ENCODE measurements around the gene TENM3.

The TENM3 gene

GRCh38 chr4:182736207-182736606 is 493.0 kb downstream of the TENM3 start:
- DNase-seq (ENCODE audit: low read depth in 2 of 2): no peak

- no peak for DNase-seq (ENCODE audit: low read depth in 2 of 2)
Measured at GRCh38 chr4:182738283-182739047, 495.3 kb downstream of the TENM3 start.

DNA sequence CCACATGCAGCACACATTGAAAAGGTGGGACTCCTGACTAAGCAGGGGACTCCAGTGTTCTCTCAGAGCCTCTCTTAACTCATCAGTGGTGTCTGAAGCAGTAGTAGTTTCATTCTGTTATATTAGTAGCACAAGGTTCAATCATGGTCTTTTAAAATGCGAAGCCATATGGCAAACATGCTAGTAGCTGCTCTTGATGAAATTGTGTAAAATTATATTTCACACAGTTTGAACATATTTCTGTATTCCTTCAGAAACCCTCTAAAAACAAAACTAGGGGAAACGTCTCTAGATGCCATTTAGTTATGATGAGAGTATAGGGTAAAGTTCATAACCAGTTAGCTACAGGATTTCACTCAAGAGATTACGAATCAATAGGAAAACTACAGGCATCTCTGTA is 497.1 kb downstream of the TENM3 start:
- no peak for DNase-seq (ENCODE audit: low read depth in 2 of 2)

DNA sequence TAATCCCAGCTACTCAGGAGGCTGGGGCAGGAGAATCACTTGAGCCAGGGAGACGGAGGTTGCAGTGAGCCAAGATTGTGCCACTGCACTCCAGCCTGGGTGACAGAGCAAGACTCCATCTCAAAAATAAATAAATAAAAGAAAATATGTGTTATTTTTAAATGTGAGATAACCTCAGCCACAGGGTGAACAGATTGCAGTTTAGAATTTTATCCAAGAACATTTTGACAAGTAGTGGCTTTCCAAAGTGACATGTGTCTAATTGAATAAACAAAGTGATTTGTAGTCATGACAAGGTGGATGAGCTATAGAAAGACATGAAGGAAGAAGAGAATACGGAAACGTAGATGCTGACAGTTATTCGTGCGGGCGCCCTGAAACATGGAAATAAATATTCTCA is 497.9 kb downstream of the TENM3 start:
- DNase-seq (ENCODE audit: low read depth in 2 of 2): no peak

DNA sequence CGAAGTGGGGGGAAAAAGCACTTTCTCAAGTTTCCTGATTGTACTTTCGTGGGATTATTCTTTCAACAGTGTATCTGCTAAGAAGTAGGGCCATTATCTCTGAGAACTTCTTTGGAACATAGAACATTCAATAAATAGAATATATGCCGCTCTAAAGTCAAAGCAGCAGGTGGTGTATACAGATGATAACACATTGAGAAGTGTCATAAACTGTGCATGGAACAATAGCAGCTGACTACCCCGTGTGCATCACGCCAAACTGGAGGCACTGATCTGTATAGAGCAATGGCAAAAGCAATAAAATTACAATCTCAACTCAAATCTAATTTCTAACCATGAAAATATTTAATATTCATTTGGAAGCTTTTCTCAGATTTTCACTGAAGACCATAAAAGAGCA is 498.7 kb downstream of the TENM3 start:
- DNase-seq (ENCODE audit: low read depth in 2 of 2): no peak

DNA sequence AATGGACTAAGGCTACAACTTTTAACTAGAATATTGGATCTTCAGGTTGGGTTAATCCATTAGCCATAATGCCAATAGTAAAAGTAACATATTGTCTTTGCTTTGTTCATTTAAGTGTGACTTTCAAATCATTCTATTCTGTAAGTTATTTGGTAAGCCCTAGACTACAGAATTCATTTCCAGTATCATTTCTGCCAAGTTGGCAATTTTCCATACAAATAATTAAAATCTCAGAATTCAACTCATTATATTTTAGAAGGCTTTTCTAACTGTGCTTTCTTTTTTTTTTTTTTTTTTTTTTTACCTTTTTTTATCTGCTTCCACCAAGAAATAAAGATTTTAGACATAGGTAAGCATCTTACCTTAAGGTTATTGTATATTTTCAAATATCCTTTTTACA is 500.6 kb downstream of the TENM3 start:
- DNase-seq (ENCODE audit: low read depth in 2 of 2): no peak

- no peak for DNase-seq (ENCODE audit: low read depth in 2 of 2)
Measured at GRCh38 chr4:182745237-182745636, 502.0 kb downstream of the TENM3 start.

DNA sequence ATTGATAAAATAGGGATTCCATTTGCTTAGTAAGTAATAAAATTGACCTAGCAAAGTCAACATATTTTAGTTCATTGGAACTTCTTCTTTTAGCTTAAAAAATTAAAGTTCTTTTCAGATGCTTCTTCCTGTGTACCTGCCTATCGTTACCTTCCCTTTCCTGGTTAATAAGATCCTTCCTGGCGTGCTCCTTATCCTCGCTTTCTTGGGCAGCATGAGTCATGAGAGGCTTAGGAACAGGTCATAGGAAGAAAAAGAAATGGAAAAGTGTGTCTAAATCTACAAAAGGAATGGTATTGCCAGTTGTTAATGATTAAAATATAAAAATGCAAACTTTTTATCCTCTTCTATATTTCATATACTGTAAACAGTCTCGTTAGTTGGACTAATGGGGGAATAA is 503.7 kb downstream of the TENM3 start:
- DNase-seq (ENCODE audit: low read depth in 2 of 2): no peak

DNA sequence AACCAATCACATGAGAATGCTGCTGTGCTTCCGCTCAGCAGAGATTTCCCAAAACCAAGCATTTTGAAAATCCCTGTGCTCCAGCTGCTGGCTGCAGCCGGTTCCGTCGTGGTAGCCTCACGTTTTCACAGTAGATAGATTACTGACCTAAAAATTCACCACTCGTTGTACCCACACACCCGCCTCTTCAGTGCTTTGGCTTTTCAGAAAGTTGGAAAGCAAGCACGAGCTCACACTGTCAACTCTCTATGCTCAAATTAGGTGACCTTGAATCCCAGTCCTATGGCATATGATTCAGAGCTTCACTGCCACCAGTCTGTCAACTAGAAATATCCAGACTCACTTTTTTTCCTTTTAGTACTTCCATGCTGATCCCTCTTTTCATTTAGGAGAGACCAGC is 505.1 kb downstream of the TENM3 start:
- no peak for DNase-seq (ENCODE audit: low read depth in 2 of 2)

DNA sequence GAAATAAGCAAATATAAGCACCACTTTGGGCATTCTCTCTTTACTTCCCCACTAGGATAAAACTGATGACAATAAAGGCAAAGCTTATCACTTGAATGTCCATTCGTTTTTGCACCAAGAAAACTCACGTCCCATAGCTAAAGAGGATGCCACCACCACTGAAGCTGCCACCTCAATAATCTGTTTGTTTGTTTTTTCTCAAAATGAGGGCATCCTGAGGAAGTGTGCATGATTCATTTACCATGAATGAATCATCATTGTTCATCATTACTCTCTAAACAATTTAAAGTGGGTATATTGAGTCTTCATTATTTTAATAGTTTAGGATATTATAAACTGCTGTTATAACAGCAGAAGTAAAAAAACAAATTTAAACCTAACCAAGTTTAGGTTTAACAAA is 505.7 kb downstream of the TENM3 start:
- DNase-seq (ENCODE audit: low read depth in 2 of 2): no peak

DNA sequence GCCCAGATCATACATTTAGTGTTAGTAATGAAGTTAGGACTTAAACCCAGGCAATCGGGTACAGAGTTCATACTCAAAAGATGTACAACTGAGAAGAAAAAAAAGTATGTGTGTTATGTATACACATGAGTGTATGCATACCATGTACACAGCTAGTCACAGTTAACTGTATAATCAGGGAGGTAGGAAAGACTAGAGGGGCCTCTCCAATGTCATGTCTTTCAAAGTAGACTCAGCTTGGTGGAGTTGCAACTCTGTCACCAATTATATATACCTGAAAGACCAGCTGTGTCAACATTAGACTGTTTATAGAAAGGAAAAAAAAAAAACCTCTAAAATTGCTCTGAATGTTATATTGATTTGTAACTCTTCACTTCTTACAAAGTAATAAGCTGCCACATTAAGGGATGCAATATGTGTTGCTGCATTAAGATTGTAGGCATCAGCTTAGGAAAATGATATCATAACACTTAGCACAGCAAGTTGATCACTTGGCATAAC is 506.5 kb downstream of the TENM3 start:
- DNase-seq (ENCODE audit: low read depth in 2 of 2): no peak

DNA sequence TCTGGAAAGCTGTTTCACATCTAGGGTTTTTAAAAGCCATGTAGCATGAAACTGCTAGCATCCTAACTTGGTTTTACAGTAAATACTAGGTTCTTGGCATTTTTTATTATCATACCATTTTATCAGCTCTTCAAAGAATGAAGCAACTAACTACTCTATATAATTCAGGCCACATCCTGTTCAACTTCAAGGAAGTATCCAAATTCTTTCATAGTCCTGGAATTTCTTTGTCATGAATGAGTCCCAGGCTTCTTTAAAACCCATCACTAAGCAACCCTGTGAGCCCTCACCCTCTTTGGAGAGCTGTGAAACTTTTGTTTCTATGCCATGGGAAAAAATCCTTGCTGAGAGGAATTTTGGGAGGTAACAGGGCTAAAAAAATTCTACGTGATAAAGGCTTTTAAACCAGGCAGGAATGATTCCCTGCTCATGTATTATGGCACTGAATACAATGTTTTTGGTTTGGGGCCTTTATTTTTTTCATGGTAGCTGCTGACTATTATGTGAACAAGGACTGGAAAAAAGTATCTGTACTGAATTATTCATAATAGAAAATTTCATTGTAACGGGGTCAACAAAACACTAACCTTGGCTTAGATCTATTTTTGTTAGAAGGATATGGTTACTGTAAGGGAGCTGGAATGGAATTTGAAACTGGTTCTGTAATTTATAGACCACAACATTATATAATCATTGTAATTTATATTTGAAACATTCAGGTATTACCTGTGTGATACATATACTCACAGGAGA is 509.1 kb downstream of the TENM3 start:
- no peak for DNase-seq (ENCODE audit: low read depth in 2 of 2)

DNA sequence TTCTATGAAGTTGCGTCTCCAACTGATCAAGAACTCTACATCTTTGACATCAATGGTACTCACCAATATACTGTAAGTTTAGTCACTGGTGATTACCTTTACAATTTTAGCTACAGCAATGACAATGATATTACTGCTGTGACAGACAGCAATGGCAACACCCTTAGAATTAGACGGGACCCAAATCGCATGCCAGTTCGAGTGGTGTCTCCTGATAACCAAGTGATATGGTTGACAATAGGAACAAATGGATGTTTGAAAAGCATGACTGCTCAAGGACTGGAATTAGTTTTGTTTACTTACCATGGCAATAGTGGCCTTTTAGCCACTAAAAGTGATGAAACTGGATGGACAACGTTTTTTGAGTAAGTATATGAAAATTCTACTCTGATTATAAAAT is 511.7 kb downstream of the TENM3 start:
- no peak for DNase-seq (ENCODE audit: low read depth in 2 of 2)

DNA sequence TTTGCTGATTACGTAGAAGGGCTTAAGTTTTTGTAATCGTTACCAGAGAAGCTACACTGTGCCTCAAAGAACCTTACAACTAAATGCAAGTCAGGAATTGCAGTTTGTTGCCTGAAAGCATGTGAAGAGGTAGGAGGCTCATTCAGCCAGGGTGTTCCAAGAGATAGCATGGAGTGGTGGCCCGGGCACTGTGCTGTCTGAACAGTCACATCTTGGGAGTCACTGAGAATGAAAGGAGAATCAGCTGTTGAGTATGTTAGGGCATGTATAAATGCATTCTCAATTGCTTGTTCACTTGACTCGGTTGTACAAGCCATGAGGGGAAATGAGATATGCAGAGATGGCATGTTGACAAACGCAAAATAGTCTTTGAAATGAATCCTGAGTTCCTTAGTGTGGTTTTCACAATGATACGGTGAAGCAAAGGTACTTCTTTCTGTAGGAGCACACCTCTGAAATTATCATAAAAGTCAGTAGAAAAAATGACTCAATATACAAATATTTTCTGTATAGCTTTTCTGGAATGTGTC is 513.0 kb downstream of the TENM3 start:
- no peak for DNase-seq (ENCODE audit: low read depth in 2 of 2)

DNA sequence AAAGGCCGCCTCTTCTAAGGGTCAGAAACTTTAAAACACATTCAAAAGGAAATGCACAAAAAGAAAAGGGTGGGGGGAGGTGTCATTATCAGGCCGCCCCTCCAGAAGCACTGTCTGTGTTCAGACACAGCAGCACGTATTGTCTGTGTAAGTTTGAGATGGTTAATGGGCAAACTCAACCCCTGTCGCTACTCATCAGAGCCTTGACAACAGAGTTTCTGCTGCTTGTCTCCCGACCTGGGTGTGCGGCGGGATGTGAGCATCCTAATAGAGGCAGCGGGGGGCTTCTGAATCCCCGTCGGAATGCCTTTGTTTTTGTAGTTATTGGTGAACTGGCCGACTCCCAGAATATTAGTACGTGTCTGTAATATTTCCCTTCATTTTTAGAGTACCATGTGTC is 515.1 kb downstream of the TENM3 start:
- no peak for DNase-seq (ENCODE audit: low read depth in 2 of 2)

- no peak for DNase-seq (ENCODE audit: low read depth in 2 of 2)
Measured at GRCh38 chr4:182760551-182761043, 517.4 kb downstream of the TENM3 start.

- DNase-seq (ENCODE audit: low read depth in 2 of 2): no peak
Measured at GRCh38 chr4:182764137-182764536, 520.9 kb downstream of the TENM3 start.

GRCh38 chr4:182764642-182765041 is 521.4 kb downstream of the TENM3 start:
- no peak for DNase-seq (ENCODE audit: low read depth in 2 of 2)

- no peak for DNase-seq (ENCODE audit: low read depth in 2 of 2)
Measured at GRCh38 chr4:182765987-182766856, 523.0 kb downstream of the TENM3 start.

DNA sequence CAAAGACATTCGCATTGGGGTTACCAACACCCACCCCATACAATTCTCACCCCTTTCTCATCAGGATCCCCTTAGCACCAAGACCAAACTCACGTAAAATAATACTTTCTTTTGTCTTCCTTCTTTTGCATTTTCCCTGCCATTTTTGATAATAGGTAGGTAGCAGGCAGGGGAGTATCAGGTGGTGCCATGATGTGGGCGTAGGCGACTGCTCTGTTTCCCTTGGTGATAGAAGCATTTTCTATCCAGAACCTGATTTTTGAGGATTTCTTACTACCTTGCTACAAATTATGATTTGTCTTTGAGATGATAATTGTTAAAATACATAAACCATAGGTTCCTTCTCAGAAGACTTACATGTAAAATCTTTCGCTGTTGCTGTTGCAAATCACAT is 523.7 kb downstream of the TENM3 start:
- no peak for DNase-seq (ENCODE audit: low read depth in 2 of 2)

DNA sequence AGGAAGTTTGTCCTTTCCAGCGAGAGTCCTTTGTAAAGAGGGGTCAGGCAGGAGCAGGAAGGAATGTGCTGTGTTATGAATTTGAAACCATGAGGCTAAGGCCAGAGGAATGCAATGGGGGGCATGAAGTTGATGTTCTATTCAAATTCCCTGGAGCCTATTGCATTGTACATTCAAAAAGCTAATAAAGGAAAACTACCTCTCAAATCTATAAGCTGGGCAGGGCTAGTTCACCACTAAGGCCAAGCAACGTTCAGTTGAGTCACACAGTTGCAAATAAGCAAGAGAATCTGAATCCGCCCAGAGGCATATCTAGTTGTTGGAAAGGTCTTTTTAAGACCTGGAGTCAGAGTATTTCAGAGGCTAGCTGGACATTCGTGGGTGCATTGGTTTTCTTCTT is 525.6 kb downstream of the TENM3 start:
- DNase-seq (ENCODE audit: low read depth in 2 of 2): no peak
